HG03520 (cell line): ENCODE data around the gene DLX4.

ENCODE experiments used
- ATAC-seq: cut with Tn5 transposase; IDR thresholded peaks from one replicate; pipeline ENCODE4 v1.9.1; 2021; ENCODE audit warnings: mild to moderate bottlenecking, moderate library complexity; ENCODE audit not compliant: unreplicated experiment

The DLX4 gene

GRCh38 chr17:49986396-49987289 is 17.7 kb downstream of the DLX4 start:
- no peak for ATAC-seq

- ATAC-seq = no peak
Measured at GRCh38 chr17:49987290-49987585, 18.2 kb downstream of the DLX4 start.

GRCh38 chr17:49987681-49988441 is 18.9 kb downstream of the DLX4 start:
- no peak for ATAC-seq

DNA sequence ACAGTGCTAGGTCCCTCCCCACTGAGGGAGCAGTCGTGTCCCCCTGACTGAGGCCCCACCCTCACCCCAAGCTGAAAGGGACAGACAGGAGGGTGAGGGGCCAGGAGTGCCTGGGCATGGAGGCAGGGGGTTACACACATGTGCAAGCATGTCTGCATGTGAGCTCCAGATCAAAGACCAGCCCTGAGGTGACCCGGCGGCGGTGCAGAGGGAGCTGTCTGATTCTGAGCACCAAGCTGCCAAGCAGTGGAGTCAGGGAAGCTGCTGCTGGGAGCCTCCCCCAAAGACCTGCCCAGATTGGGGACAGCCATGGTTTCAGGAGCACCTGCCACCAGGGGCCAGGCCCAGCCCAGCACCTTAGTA is 20.5 kb downstream of the DLX4 start:
- ATAC-seq = no peak

DNA sequence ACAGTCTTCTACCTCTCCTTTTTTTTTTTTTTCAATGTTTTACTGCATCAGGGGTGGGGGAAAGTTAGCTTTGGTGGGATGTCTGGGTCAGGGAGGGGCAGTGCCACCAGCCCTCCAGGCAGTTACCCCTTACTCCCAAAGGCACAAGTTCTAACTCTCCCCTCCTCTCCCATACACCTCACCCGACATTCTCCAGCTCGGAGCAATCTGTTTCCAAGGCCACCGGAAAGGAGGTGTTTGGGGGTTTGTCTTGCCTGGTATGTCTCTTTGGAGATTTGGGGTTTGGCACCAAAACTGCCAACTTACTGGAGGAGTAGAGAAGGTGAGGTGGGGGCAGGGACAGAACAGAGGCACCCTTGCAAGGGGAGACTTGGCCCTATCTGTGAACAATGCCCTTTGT is 21.3 kb downstream of the DLX4 start:
- no peak for ATAC-seq

DNA sequence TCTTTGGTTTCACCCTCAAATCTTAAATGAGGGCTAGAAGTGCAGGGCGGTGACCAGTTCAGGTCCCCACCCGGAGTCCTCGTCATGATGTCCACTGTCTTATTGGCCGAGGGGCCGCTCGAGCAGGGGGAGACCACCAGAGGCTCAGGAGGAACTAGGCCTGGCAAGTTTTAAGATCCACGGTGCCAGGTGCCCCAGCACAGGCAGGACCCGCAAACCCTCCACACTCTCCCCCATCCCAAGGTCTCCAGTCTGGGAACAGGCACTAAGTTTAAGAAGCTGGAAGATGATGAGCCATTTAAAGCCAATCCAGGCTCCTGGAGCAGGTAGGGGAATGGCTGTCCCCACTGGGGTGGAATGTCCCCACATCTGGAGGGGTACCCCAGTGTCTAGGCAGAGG is 21.9 kb downstream of the DLX4 start:
- no peak for ATAC-seq

- ATAC-seq = no peak
Measured at GRCh38 chr17:49991409-49991808, 22.4 kb downstream of the DLX4 start.

DNA sequence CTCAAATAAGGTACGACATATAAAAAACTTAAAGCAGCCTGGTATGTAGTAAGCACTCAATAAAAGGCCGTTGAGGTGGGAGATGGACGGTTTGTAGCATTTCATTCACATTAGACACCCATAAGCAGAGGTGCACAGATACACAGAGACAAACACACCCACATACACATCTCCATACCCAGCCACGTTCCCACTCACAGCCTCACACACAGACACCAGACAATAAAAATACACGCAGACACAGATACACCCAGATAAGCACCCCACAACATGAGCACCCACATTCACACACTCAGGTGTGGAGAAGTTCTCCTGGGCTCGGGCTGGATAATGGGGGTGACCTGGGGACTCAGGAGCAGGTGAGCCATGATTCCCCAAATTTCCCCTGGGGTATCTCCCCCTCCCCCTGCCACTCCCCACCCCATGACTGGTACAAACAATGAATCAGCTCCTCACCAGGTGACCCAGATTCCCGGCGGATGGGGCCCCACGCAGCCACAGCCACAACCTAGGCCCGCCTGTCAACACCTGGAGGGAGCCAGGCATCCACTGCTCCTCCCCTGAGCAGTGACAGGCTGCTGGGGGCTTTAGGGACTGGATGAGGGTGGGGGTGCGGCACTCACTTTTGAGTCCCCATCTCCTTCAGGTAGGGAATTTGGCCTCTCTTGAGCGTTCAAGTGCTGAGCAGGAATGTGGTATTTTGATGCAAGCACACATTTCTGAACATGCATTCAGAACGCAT is 23.4 kb downstream of the DLX4 start:
- no peak for ATAC-seq

GRCh38 chr17:49992933-49993422 is 24.0 kb downstream of the DLX4 start:
- ATAC-seq = no peak

DNA sequence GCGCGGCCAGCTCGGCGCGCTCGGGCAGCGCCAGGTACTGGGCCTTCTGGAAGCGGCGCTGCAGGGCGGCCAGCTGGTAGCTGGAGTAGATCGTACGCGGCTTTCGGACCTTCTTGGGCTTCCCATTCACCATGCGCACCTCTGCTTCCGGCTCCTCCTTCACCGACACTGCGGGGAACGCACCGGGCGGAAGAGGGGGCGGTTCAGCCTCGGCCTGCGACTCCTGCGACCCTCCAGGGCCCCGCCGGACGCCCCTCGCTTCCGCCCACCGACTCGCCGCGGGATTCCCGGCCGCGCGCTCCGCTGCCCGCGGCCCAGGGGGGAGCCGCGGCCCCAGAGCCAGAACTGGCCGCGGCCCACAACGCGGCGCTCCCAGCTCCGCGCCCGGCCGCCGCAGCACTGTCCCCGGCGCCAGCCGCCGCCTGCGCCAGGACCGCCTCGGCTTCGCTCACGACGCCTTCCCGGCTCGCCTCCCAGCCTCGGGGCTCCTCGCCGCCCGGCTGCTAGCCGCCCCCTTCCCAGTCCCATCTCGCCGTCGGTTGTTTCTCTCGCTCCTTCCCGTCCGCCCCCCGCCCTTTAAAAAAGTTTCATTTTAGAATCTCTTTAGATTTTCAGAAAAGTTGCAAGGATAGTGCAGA is 24.6 kb downstream of the DLX4 start:
- ATAC-seq = no peak

DNA sequence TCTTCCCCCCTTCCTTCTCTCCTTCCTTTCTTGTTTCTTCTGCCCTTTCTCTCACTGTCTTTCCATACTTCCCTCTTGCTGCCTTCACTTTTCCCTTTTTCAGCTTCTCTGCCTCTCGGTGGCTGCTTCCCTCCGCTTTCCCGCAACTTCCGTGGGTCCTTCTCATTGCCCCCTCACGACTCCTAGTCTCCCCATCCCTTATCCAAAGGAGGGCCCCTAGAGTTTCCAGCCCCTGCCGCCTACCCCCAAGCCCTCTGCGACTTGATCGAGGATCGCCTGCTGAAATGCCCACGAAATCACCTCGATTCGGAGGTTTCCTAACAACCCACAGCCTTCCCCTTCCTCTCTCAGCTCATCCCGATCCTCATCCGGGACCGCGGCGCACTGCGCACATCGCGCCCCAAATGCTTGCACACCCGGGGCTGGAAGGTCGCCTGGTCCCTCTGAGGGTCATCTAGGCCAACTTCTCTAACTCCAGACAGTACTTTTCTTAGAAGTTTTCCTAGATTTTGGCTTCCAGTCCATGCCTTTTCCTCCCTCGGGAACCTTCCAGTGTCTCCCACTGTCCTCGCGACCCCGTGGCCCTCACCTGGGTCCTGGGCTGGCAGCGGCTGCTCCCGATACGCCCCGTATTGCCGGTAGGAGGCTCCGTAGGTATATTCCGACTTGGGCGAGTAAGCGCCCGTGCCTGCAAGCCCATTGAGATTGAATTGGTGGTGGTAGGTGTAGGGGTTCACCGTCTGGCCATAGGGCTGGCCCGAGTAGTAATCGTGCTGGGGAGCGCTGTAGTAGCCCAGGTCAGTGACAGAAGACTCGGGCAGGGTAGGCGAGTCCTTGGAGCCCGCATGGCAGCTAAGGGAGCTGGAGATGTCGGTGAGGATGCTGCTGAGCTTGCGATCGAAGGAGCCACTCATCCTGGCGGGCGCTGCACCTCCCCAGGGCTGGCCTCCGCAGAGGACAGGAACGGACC is 25.4 kb downstream of the DLX4 start:
- no peak for ATAC-seq

- ATAC-seq = no peak
Measured at GRCh38 chr17:49995055-49995738, 26.2 kb downstream of the DLX4 start, which contains the start of gene DLX3. Gene DLX3 (minus strand): TSS chr17:49995224. CDS start chr17:49994998, 226 bp downstream.

DNA sequence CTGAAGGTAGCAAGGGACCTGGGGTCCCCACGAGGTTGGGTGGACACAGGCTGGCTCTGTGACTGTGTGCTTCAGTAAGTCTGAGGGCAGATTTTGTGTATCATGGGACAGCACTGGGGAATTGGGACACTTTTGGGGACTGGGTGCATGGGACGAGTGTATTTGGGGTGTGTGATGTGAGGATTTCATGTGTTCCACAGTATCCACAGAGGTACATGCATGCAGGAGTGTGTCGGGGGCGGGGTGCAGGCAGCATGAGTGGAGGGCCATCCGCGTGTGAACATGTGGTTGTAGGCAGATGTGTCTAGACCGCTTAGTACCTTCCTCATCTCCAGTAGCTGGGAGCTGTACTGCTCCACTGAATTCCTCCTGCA is 27.1 kb downstream of the DLX4 start:
- ATAC-seq = no peak

DNA sequence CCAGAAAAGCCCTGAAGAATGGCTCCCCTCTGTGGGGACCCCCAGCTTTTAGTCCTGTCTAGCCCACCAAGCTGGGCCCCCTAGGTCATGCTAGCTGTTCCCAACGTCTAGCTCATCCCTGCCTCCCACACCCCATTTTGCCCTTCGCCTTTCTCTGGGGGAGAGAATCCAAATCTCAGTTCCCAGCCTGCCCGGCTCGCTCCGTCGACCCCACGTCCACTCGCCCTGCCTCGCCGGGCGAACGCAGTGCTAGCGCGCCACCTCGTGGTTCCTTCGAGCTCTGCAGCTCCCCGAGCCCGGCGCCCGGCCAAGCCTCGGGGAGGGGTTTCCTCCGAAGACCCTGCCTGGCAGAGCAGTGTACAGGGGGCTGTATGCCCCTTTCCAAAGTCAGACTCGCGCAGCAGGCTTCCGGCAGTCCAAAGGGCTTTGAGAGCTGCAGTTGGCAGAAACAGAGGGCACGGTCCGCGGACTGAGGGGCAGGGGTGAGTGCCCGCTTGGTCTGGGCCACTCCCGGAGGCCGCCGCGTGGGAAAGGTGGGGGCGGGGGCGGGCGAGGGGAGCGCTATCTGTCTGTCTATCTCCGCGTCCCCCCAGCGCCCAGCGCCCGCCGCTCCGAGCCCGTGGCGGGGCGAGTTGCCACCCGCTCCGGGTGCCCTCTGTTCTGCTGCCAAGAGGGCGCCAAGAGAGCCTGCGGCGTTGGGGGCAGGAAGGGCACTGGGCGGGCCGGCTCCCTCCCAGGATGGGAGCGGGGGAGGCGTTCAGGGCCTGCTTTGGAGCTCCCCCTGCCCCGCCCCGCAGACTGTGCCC is 27.7 kb downstream of the DLX4 start:
- no peak for ATAC-seq

DNA sequence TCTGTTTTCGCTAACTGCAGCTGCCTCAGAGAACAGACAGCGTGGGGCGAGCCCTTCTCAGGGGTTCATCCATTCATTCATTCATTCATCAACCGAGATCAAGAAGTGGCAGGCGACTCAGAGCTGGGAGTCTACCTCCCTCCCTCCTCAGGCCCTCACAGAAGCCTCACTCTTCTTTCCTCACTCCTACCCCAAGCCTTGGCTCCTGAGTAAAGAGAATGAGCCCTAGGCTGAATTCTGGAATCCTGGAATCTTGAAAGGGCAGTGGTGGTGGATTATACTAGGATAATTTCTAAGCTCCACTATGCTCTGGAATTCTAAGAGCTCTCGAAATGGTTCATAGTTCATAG is 28.3 kb downstream of the DLX4 start:
- ATAC-seq = no peak

GRCh38 chr17:49997773-49998703 is 29.0 kb downstream of the DLX4 start:
- ATAC-seq = peak; percentile 55

GRCh38 chr17:49998836-49999511 is 30.0 kb downstream of the DLX4 start:
- ATAC-seq = no peak
